ENCODE results near the gene TRAM2. TPM values are rescaled to one million over a fixed set of nuclear protein-coding genes. Genes with fewer than 3 reads are reported as not detected.

The TRAM2 gene
- total RNA-seq, 1 experiment from 2014 or later: 21.2 TPM

GRCh38 chr6:52575502-52575892 lies 1.4 kb downstream of the TRAM2 start:
- Histone ChIP-seq H2AFZ (ENCODE audit: low read length) (no peak overlapping the region), H3K23ac (ENCODE audit: insufficient read length, low read depth, low read length) (no peak overlapping the region), H2BK120ac (ENCODE audit: low read depth, low read length, poor library complexity, severe bottlenecking) (no peak overlapping the region), H3K23me2 (ENCODE audit: insufficient read length, low read depth, low read length, poor library complexity, severe bottlenecking) (peaks cover 12% of the 10 kb centered on the region), H3K9me3 (ENCODE audit: control insufficient read depth, low read depth, low read length) (no peaks in the 10 kb centered on the region), H3K27ac (ENCODE audit: insufficient read length, low read depth, low read length) (no peak overlapping the region), H3K27me3 (ENCODE audit: insufficient read depth, low read length) (no peaks in the 10 kb centered on the region), H3K14ac (ENCODE audit: insufficient read depth, low read length) (no peak overlapping the region), H3K4me1 (ENCODE audit: insufficient read depth, low read length) (peaks cover 24% of the 10 kb centered on the region), H2AK5ac (ENCODE audit: insufficient read length, low read length) (no peak overlapping the region), H4K5ac (ENCODE audit: insufficient read length, low read depth, low read length) (no peak overlapping the region), H3K79me1 (ENCODE audit: insufficient read depth, low read depth, low read length, poor library complexity, severe bottlenecking) (peaks cover 8% of the 10 kb centered on the region), H4K20me1 (ENCODE audit: control insufficient read depth, insufficient read depth, insufficient read length) (no peaks in the 10 kb centered on the region), H2BK5ac (ENCODE audit: insufficient read length, low read length) (no peak overlapping the region), H4K8ac (replicated peaks; ENCODE audit: insufficient read length, low read depth, low read length) (no peak overlapping the region), H3K56ac (ENCODE audit: insufficient read length, low read depth, low read length) (no peak overlapping the region), H3K4ac (ENCODE audit: low read depth, low read length) (no peak overlapping the region), H2BK12ac (ENCODE audit: insufficient read length, low read depth, low read length) (no peak overlapping the region), H4K91ac (ENCODE audit: insufficient read length, low read depth, low read length) (no peak overlapping the region), H3K4me2 (ENCODE audit: insufficient read depth, insufficient read length, low read length) (peak overlapping the region; percentile 82), H2BK20ac (ENCODE audit: low read depth, low read length, poor library complexity, severe bottlenecking) (no peak overlapping the region), H3K18ac (ENCODE audit: insufficient read length, low read depth, low read length) (no peak overlapping the region), H3K9ac (ENCODE audit: extremely low read depth, insufficient read length, low read length) (no peak overlapping the region), H2BK15ac (ENCODE audit: low read depth, low read length) (no peak overlapping the region), H3T11ph (ENCODE audit: low read length) (no peak overlapping the region), H3K79me2 (ENCODE audit: insufficient read depth, low read length) (peaks cover 8% of the 10 kb centered on the region; the same call in 1 of the 2 replicates)
- no peak for TF ChIP-seq CTCF (conservative IDR thresholded peaks at IDR 0.05)
- H3K27me3 Mint-ChIP-seq (ENCODE audit: low read depth): peaks cover 3% of the 10 kb centered on the region; the same call in 1 of the 2 replicates
- H3K27ac Mint-ChIP-seq: 0 out of 7 replicates have a peak overlapping the region, but pooled peaks of 1 of the 3 experiments have one; percentile 32
- no peaks in the 10 kb centered on the region; a peak in 1 of 5 replicates for H3K9me3 Mint-ChIP-seq
- no peaks in the 10 kb centered on the region; a peak in 1 of 7 replicates for H3K36me3 Mint-ChIP-seq (ENCODE audit: insufficient read depth in 1 of 3, low read depth in 3 of 3)
- DNase-seq: no peak
- H3K4me1 Mint-ChIP-seq: peaks cover 56 to 58% of the 10 kb centered on the region in 2 experiments
- no CpG with 5 or more reads among the region's 10 CpGs for WGBS (ENCODE audit: extremely low coverage, insufficient read length, low lambda C conversion rate)
- H3K4me3 Mint-ChIP-seq: peak overlapping the region; percentile 79 to 93

Measured in H9 (cell line).